RCC 7860 (cell line): ENCODE measurements around the gene RIPK4.
"Not testable (repeated sequence)": the region's sequence is repeated elsewhere in the genome, so short reads cannot be mapped to it uniquely, and the experiment has no call there.

ENCODE experiments used
- DNase-seq: peaks from one replicate; pipeline ENCODE4 v3.0.0-alpha.2; 2015; ENCODE audit warnings: low spot score
- FAIRE-seq: peaks from 2 replicates; lab custom pipeline; 2012; peaks lifted over from hg19 to GRCh38; lab: Jason Lieb, UNC

RIPK4 gene

GRCh38 chr21:41703857-41704501 is 62.9 kb downstream of the RIPK4 start:
- DNase-seq (no peak), FAIRE-seq (no peak)

- no peak for DNase-seq
- FAIRE-seq: no peak
Observed at GRCh38 chr21:41701749-41702148, 65.1 kb downstream of the RIPK4 start.

GRCh38 chr21:41699311-41699710 is 67.5 kb downstream of the RIPK4 start:
- DNase-seq (no peak), FAIRE-seq (no peak)

GRCh38 chr21:41698071-41698470 is 68.8 kb downstream of the RIPK4 start:
- no peak for FAIRE-seq
- no peak for DNase-seq

- DNase-seq (no peak), FAIRE-seq (no peak)
Observed at GRCh38 chr21:41695513-41695912, 71.3 kb downstream of the RIPK4 start.

GRCh38 chr21:41694042-41694441 is 72.8 kb downstream of the RIPK4 start:
- DNase-seq, FAIRE-seq: not testable (repeated sequence)

GRCh38 chr21:41692185-41692565 is 74.7 kb downstream of the RIPK4 start:
- DNase-seq (no peak), FAIRE-seq (no peak)

- DNase-seq (no peak), FAIRE-seq (no peak)
Observed at GRCh38 chr21:41691205-41692184, 75.4 kb downstream of the RIPK4 start.
